ENCODE data around the gene PRKAG3.

GRCh38 chr2:218816561-218817011 is 15.0 kb downstream of the PRKAG3 start:
- TF ChIP-seq CTCF (IDR thresholded peaks at IDR 0.05) (no peak), POLR2A (IDR thresholded peaks at IDR 0.05; ENCODE audit: low read depth) (no peak), POLR2AphosphoS5 (IDR thresholded peaks at IDR 0.05) (no peak)
